HK-2 (cell line): Measurements from ENCODE around the gene RAB3B.
A peak's percentile ranks its signal among the peaks of the same experiment; 100 is the strongest.

Experiments
- DNase-seq: peaks from one replicate; pipeline ENCODE4 v3.0.0-alpha.2; 2018; ENCODE audit not compliant: unreplicated experiment

RAB3B gene

GRCh38 chr1:51956528-51957509 lies 33.7 kb downstream of the RAB3B start:
- DNase-seq, result no peak

GRCh38 chr1:51955797-51956527 lies 34.5 kb downstream of the RAB3B start:
- no peak for DNase-seq

- no peak for DNase-seq
These were observed 35.7 kb downstream of the RAB3B start for GRCh38 chr1:51954783-51955182.

GRCh38 chr1:51953079-51953478 lies 37.4 kb downstream of the RAB3B start:
- no peak for DNase-seq

GRCh38 chr1:51952638-51953037 lies 37.9 kb downstream of the RAB3B start:
- DNase-seq, result no peak

GRCh38 chr1:51950701-51951100 lies 39.8 kb downstream of the RAB3B start:
- no peak for DNase-seq

GRCh38 chr1:51949014-51949702 lies 41.3 kb downstream of the RAB3B start:
- no peak for DNase-seq

- no peak for DNase-seq
These were observed 42.0 kb downstream of the RAB3B start for GRCh38 chr1:51948491-51948915.

GRCh38 chr1:51946300-51946699 lies 44.2 kb downstream of the RAB3B start:
- no peak for DNase-seq

- DNase-seq, result no peak
These were observed 44.9 kb downstream of the RAB3B start for GRCh38 chr1:51945591-51945990.

- DNase-seq, result no peak
These were observed 48.2 kb downstream of the RAB3B start for GRCh38 chr1:51942281-51942680.

- no peak for DNase-seq
These were observed 49.0 kb downstream of the RAB3B start for GRCh38 chr1:51941528-51941927.

- DNase-seq, result no peak
These were observed 53.4 kb downstream of the RAB3B start for GRCh38 chr1:51937112-51937511.

- DNase-seq, result no peak
These were observed 54.0 kb downstream of the RAB3B start for GRCh38 chr1:51936531-51936930.

- DNase-seq, result no peak
These were observed 57.2 kb downstream of the RAB3B start for GRCh38 chr1:51933344-51933743.

GRCh38 chr1:51930329-51930728 lies 60.2 kb downstream of the RAB3B start:
- DNase-seq, result no peak

GRCh38 chr1:51928896-51929295 lies 61.6 kb downstream of the RAB3B start:
- DNase-seq, result no peak

GRCh38 chr1:51927029-51927428 lies 63.5 kb downstream of the RAB3B start:
- no peak for DNase-seq

- no peak for DNase-seq
These were observed 64.2 kb downstream of the RAB3B start for GRCh38 chr1:51926171-51926812.

GRCh38 chr1:51924455-51924854 lies 66.0 kb downstream of the RAB3B start:
- DNase-seq, result peak; percentile 21

- no peak for DNase-seq
These were observed 68.5 kb downstream of the RAB3B start for GRCh38 chr1:51922040-51922439.

GRCh38 chr1:51920130-51920529 lies 70.4 kb downstream of the RAB3B start:
- DNase-seq, result no peak
